Skin epidermis (tissue), 12 donors: ENCODE results near the gene SMU1.

Source experiments
- H3K27ac ChIP-seq, 21 experiments: fragments of 200-600 bp; sonication (generic) in 11 of 21; one replicate each; pipeline ENCODE4 v1.5.0; 2020; ENCODE audit warnings: mild to moderate bottlenecking in 3 of 21, inconsistent platforms in 2 of 21, moderate library complexity in 2 of 21
- H3K4me3 ChIP-seq, 7 experiments: fragments of 200-600 bp; sonication (generic) in 2 of 7; one replicate each; pipeline ENCODE4 v1.5.0; 2020; ENCODE audit warnings: inconsistent platforms in 2 of 7, mild to moderate bottlenecking in 2 of 7, moderate library complexity in 1 of 7

The SMU1 gene

GRCh38 chr9:33065157-33066076, 11.1 kb downstream of the SMU1 start:
- H3K4me3 ChIP-seq = no peak overlapping the region
- H3K27ac ChIP-seq = peak overlapping the region in 4 of 21 experiments; percentile 13 to 74 (median 25)

- Histone ChIP-seq H3K4me3 (no peak overlapping the region), H3K27ac (no peak overlapping the region)
Measured at GRCh38 chr9:33051144-33051543, 25.3 kb downstream of the SMU1 start.

GRCh38 chr9:33049680-33050361, 26.7 kb downstream of the SMU1 start:
- H3K27ac ChIP-seq = no peak overlapping the region
- no peak overlapping the region for H3K4me3 ChIP-seq

GRCh38 chr9:33048054-33048465, 28.4 kb downstream of the SMU1 start:
- Histone ChIP-seq H3K27ac (no peak overlapping the region), H3K4me3 (no peak overlapping the region)

- no peak overlapping the region for H3K4me3 ChIP-seq
- no peak overlapping the region for H3K27ac ChIP-seq
Measured at GRCh38 chr9:33046061-33046460, 30.4 kb downstream of the SMU1 start.

GRCh38 chr9:33044677-33045282, 31.7 kb downstream of the SMU1 start:
- H3K4me3 ChIP-seq = peak overlapping the region; percentile 36 to 66 (median 53)
- H3K27ac ChIP-seq = peak overlapping the region in 20 of 21 experiments; percentile 67 to 93 (median 88)

GRCh38 chr9:33044162-33044673, 32.3 kb downstream of the SMU1 start:
- Histone ChIP-seq H3K4me3 (peak overlapping the region; percentile 36 to 66 (median 53)), H3K27ac (peak overlapping the region in 20 of 21 experiments; percentile 67 to 93 (median 88))

- H3K27ac ChIP-seq = peak overlapping the region in 17 of 21 experiments; percentile 77 to 93 (median 89)
Measured at GRCh38 chr9:33043671-33044070, 32.8 kb downstream of the SMU1 start.

GRCh38 chr9:33042473-33042872, 34.0 kb downstream of the SMU1 start:
- Histone ChIP-seq H3K4me3 (no peak overlapping the region), H3K27ac (peak overlapping the region in 4 of 21 experiments; percentile 30 to 88 (median 43))

More at GRCh38 chr9:33043671-33044070, 32.8 kb downstream of the SMU1 start:
- peak overlapping the region; percentile 36 to 66 (median 53) for H3K4me3 ChIP-seq

- H3K4me3 ChIP-seq = no peak overlapping the region
- peak overlapping the region in 2 of 21 experiments; percentile 42 to 44 for H3K27ac ChIP-seq
Measured at GRCh38 chr9:33041432-33042188, 34.9 kb downstream of the SMU1 start.

- H3K27ac ChIP-seq = no peak overlapping the region
- no peak overlapping the region for H3K4me3 ChIP-seq
Measured at GRCh38 chr9:33040792-33041431, 35.6 kb downstream of the SMU1 start.

- Histone ChIP-seq H3K27ac (peak overlapping the region in 1 of 21 experiments; percentile 8), H3K4me3 (no peak overlapping the region)
Measured at GRCh38 chr9:33032865-33033264, 43.6 kb downstream of the SMU1 start.

- H3K27ac ChIP-seq = no peak overlapping the region
- H3K4me3 ChIP-seq = no peak overlapping the region
Measured at GRCh38 chr9:33032292-33032691, 44.2 kb downstream of the SMU1 start.

- Histone ChIP-seq H3K4me3 (no peak overlapping the region), H3K27ac (no peak overlapping the region)
Measured at GRCh38 chr9:33030285-33030684, 46.2 kb downstream of the SMU1 start.

GRCh38 chr9:33029231-33029786, 47.2 kb downstream of the SMU1 start:
- peak overlapping the region in 1 of 21 experiments; percentile 13 for H3K27ac ChIP-seq
- H3K4me3 ChIP-seq = no peak overlapping the region

GRCh38 chr9:33025572-33026342, 50.7 kb downstream of the SMU1 start:
- Histone ChIP-seq H3K4me3 (peak overlapping the region; percentile 84 to 100 (median 94)), H3K27ac (peak overlapping the region; percentile 94 to 100 (median 99))

GRCh38 chr9:33024966-33025571, 51.4 kb downstream of the SMU1 start, which contains the start of gene DNAJA1:
Gene DNAJA1, plus strand, starts transcription at chr9:33025273. Its CDS starts 1,212 bp downstream, at chr9:33026485.
- peak within 1 kb of the TSS; percentile 84 to 100 (median 94) for H3K4me3 ChIP-seq
- H3K27ac ChIP-seq = peak within 1 kb of the TSS; percentile 94 to 100 (median 99)
